ENCODE data around the gene FUCA1. TPM values are rescaled to one million over a fixed set of nuclear protein-coding genes. Genes with fewer than 3 reads are reported as not detected.
"Not testable (repeated sequence)": the region's sequence is repeated elsewhere in the genome, so short reads cannot be mapped to it uniquely, and the experiment has no call there.

The FUCA1 gene
- total RNA-seq, 1 experiment from 2014 or later, result 0.18 TPM

- no peaks in the 10 kb centered on the region; the same call in 1 of the 2 replicates for H3K4me1 ChIP-seq
- peaks cover 21% of the 10 kb centered on the region for H3K27me3 ChIP-seq
- H3K27ac ChIP-seq, result no peak overlapping the region
- no peaks in the 10 kb centered on the region; the same call in 1 of the 2 replicates for H3K36me3 ChIP-seq
- no peak for DNase-seq
- no peak overlapping the region for H3K4me3 ChIP-seq
- no peaks in the 10 kb centered on the region; the same call in none of the 2 replicates for H3K9me3 ChIP-seq (replicated peaks)
These were observed 30.2 kb downstream of the FUCA1 start for GRCh38 chr1:23837908-23838307.

- no peak overlapping the region for H3K27ac ChIP-seq
- DNase-seq, result no peak
- H3K9me3 ChIP-seq (replicated peaks), result no peaks in the 10 kb centered on the region; the same call in 1 of the 2 replicates
- H3K4me3 ChIP-seq, result no peak overlapping the region
- H3K4me1 ChIP-seq, result no peaks in the 10 kb centered on the region; the same call in 1 of the 2 replicates
- peaks cover 19% of the 10 kb centered on the region for H3K27me3 ChIP-seq
- no peaks in the 10 kb centered on the region; the same call in 1 of the 2 replicates for H3K36me3 ChIP-seq
These were observed 32.1 kb downstream of the FUCA1 start for GRCh38 chr1:23836037-23836436.

GRCh38 chr1:23834156-23834555 lies 33.9 kb downstream of the FUCA1 start:
- not testable (repeated sequence) for H3K9me3 ChIP-seq (replicated peaks); H3K4me1 ChIP-seq; DNase-seq; H3K36me3 ChIP-seq; H3K27ac ChIP-seq; H3K4me3 ChIP-seq
- peaks cover 19% of the 10 kb centered on the region for H3K27me3 ChIP-seq

- DNase-seq, result no peak
- H3K36me3 ChIP-seq, result no peaks in the 10 kb centered on the region
- no peaks in the 10 kb centered on the region for H3K9me3 ChIP-seq (replicated peaks)
- no peak overlapping the region for H3K4me3 ChIP-seq
- H3K27ac ChIP-seq, result no peak overlapping the region
- H3K27me3 ChIP-seq, result peaks cover 4% of the 10 kb centered on the region; the same call in 1 of the 2 replicates
- H3K4me1 ChIP-seq, result no peaks in the 10 kb centered on the region
These were observed 40.4 kb downstream of the FUCA1 start for GRCh38 chr1:23827717-23828116.

- not testable (repeated sequence) for H3K27ac ChIP-seq; H3K9me3 ChIP-seq (replicated peaks)
These were observed 41.5 kb downstream of the FUCA1 start for GRCh38 chr1:23826590-23826989.

GRCh38 chr1:23825762-23826522 lies 42.1 kb downstream of the FUCA1 start:
- peak overlapping the region; percentile 92 for H3K4me3 ChIP-seq
- H3K4me1 ChIP-seq, result no peaks in the 10 kb centered on the region
- no peaks in the 10 kb centered on the region for H3K9me3 ChIP-seq (replicated peaks)
- no peak for DNase-seq
- no peak overlapping the region; the same call in 1 of the 2 replicates for H3K27ac ChIP-seq
- no peaks in the 10 kb centered on the region; the same call in 1 of the 2 replicates for H3K27me3 ChIP-seq
- H3K36me3 ChIP-seq, result no peaks in the 10 kb centered on the region

More at GRCh38 chr1:23826590-23826989, 41.5 kb downstream of the FUCA1 start:
- not testable (repeated sequence) for H3K4me3 ChIP-seq, H3K27me3 ChIP-seq, DNase-seq, H3K4me1 ChIP-seq, H3K36me3 ChIP-seq

- H3K9me3 ChIP-seq (replicated peaks), result no peaks in the 10 kb centered on the region
- no peaks in the 10 kb centered on the region for H3K4me1 ChIP-seq
- H3K27ac ChIP-seq, result peak within 1 kb of the TSS; percentile 80
- H3K4me3 ChIP-seq, result peak within 1 kb of the TSS; percentile 92
- no peaks in the 10 kb centered on the region for H3K27me3 ChIP-seq
- H3K36me3 ChIP-seq, result no peaks in the 10 kb centered on the region
- DNase-seq, result peak; percentile 93 to 95
These were observed 42.9 kb downstream of the FUCA1 start, which contains the start of gene HMGCL for GRCh38 chr1:23825076-23825761. HMGCL (minus strand) TSS chr1:23825429; CDS start chr1:23825415, 14 bp downstream.

GRCh38 chr1:23824711-23825075 lies 43.4 kb downstream of the FUCA1 start:
- Histone ChIP-seq H3K4me1 (no peaks in the 10 kb centered on the region), H3K27me3 (no peaks in the 10 kb centered on the region), H3K27ac (peak overlapping the region; percentile 80), H3K9me3 (replicated peaks) (no peaks in the 10 kb centered on the region), H3K36me3 (no peaks in the 10 kb centered on the region), H3K4me3 (peak overlapping the region; percentile 92)
- DNase-seq, result no peak

GRCh38 chr1:23823767-23824166 lies 44.3 kb downstream of the FUCA1 start:
- Histone ChIP-seq H3K9me3 (replicated peaks) (no peaks in the 10 kb centered on the region), H3K4me3 (no peak overlapping the region), H3K4me1 (no peaks in the 10 kb centered on the region), H3K36me3 (no peaks in the 10 kb centered on the region), H3K27me3 (no peaks in the 10 kb centered on the region), H3K27ac (no peak overlapping the region)
- no peak for DNase-seq

GRCh38 chr1:23817633-23818032 lies 50.5 kb downstream of the FUCA1 start:
- H3K4me3 ChIP-seq, result no peak overlapping the region
- H3K9me3 ChIP-seq (replicated peaks), result no peaks in the 10 kb centered on the region
- no peak overlapping the region for H3K27ac ChIP-seq
- no peaks in the 10 kb centered on the region for H3K36me3 ChIP-seq
- no peaks in the 10 kb centered on the region for H3K4me1 ChIP-seq
- no peaks in the 10 kb centered on the region for H3K27me3 ChIP-seq
- no peak for DNase-seq

- no peaks in the 10 kb centered on the region for H3K36me3 ChIP-seq
- DNase-seq, result no peak
- H3K27ac ChIP-seq, result no peak overlapping the region
- H3K4me3 ChIP-seq, result no peak overlapping the region
- H3K4me1 ChIP-seq, result no peaks in the 10 kb centered on the region
- no peaks in the 10 kb centered on the region for H3K27me3 ChIP-seq
- no peaks in the 10 kb centered on the region for H3K9me3 ChIP-seq (replicated peaks)
These were observed 51.2 kb downstream of the FUCA1 start for GRCh38 chr1:23816906-23817305.

- no peaks in the 10 kb centered on the region for H3K27me3 ChIP-seq
- no peak overlapping the region for H3K27ac ChIP-seq
- H3K36me3 ChIP-seq, result no peaks in the 10 kb centered on the region
- no peaks in the 10 kb centered on the region for H3K9me3 ChIP-seq (replicated peaks)
- H3K4me1 ChIP-seq, result no peaks in the 10 kb centered on the region
- DNase-seq, result no peak
- no peak overlapping the region for H3K4me3 ChIP-seq
These were observed 51.7 kb downstream of the FUCA1 start for GRCh38 chr1:23816361-23816760.

GRCh38 chr1:23814016-23814415 lies 54.1 kb downstream of the FUCA1 start:
- no peaks in the 10 kb centered on the region for H3K9me3 ChIP-seq (replicated peaks)
- no peaks in the 10 kb centered on the region for H3K36me3 ChIP-seq
- DNase-seq, result no peak
- H3K27me3 ChIP-seq, result no peaks in the 10 kb centered on the region
- no peaks in the 10 kb centered on the region for H3K4me1 ChIP-seq
- no peak overlapping the region for H3K27ac ChIP-seq
- no peak overlapping the region for H3K4me3 ChIP-seq

- Histone ChIP-seq H3K27me3 (no peaks in the 10 kb centered on the region), H3K9me3 (replicated peaks) (no peaks in the 10 kb centered on the region), H3K4me1 (no peaks in the 10 kb centered on the region), H3K36me3 (no peaks in the 10 kb centered on the region), H3K27ac (no peak overlapping the region), H3K4me3 (no peak overlapping the region)
- DNase-seq, result peak in 1 of 2 experiments; percentile 55
These were observed 57.1 kb downstream of the FUCA1 start for GRCh38 chr1:23810818-23811540.

GRCh38 chr1:23809751-23810171 lies 58.3 kb downstream of the FUCA1 start:
- no peaks in the 10 kb centered on the region for H3K27me3 ChIP-seq
- H3K36me3 ChIP-seq, result no peaks in the 10 kb centered on the region
- H3K27ac ChIP-seq, result no peak overlapping the region
- H3K9me3 ChIP-seq (replicated peaks), result no peaks in the 10 kb centered on the region
- H3K4me3 ChIP-seq, result no peak overlapping the region
- peak; percentile 82 to 85 for DNase-seq
- no peaks in the 10 kb centered on the region for H3K4me1 ChIP-seq
